ENCODE measurements around the gene COL28A1. TPM values are rescaled to one million over a fixed set of nuclear protein-coding genes. Genes with fewer than 3 reads are reported as not detected.

COL28A1 gene
- polyA plus RNA-seq (2011; rRNA removed) = 0.04 and 0.11 TPM in 2 replicates
- 0.09 and 0.21 TPM in 2 replicates for polyA minus RNA-seq (2011; rRNA and poly(A)+ RNA removed)

DNA sequence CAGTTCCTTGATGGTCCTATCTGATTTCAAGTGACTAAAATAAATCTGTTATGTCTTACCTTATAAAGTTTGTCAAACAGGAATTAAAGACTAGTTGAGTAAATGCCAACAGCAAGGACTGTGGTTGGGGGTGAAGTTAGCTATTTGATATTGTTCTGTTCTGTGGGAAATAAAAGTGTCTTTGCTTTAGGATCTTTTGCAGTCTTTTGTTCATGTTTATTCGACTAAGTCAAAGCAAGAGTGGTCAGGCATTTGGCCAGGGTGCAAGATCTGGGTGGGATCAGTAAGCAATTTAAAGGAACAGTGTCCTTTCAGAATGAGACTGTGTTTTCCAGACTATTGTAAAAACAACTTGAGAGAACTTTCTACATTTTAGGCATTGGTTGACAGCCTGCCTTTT, at the start of gene COL28A1:
Gene COL28A1 (minus strand): TSS at position 183 of the 400 bp plus-strand sequence. CDS start 2,998 bp downstream, outside the sequence.
- no peaks in the 10 kb centered on the region for H3K27me3 ChIP-seq (ENCODE audit: control insufficient read depth, insufficient read depth, low read length)
- ChIA-PET CTCF (interaction anchor here (10.9 kb wide), 1 partner anchor 111 kb away, joined by 163 read pairs; no protein-coding TSS in a partner anchor), POLR2A (no interaction called here)
- TF ChIP-seq, protein P1, sequence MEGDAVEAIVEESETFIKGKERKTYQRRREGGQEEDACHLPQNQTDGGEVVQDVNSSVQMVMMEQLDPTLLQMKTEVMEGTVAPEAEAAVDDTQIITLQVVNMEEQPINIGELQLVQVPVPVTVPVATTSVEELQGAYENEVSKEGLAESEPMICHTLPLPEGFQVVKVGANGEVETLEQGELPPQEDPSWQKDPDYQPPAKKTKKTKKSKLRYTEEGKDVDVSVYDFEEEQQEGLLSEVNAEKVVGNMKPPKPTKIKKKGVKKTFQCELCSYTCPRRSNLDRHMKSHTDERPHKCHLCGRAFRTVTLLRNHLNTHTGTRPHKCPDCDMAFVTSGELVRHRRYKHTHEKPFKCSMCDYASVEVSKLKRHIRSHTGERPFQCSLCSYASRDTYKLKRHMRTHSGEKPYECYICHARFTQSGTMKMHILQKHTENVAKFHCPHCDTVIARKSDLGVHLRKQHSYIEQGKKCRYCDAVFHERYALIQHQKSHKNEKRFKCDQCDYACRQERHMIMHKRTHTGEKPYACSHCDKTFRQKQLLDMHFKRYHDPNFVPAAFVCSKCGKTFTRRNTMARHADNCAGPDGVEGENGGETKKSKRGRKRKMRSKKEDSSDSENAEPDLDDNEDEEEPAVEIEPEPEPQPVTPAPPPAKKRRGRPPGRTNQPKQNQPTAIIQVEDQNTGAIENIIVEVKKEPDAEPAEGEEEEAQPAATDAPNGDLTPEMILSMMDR (IDR thresholded peaks at IDR 0.05; ENCODE audit: insufficient read depth, low read depth, low read length) = no peak
- DNase-seq (ENCODE audit: low read depth) = no peak
- no peak within 1 kb of the TSS for H3K4me3 ChIP-seq (ENCODE audit: low read depth, low read length)
- no peaks in the 10 kb centered on the region for H3K36me3 ChIP-seq (ENCODE audit: control insufficient read depth, insufficient read depth, low read length)

DNA sequence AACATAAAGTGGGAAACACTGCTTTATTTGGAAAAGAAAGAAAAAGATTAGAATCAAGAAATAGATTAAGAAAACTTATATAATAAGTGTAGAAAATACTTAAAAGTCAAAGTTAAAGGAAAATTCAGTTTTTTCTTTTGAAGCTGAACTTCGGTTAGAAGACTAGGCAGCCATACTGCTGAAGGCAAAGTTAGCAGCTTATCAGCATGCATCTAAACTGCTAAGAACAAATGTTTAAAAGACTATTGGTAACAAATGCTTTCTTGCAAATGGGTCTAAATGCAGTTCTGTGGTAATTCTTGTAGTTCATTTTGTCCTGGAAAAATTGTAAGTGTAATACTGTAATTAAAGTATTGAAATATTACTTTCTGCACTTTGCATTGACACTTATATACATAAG, 49.0 kb upstream of the COL28A1 start:
- peaks cover 1% of the 10 kb centered on the region; the same call in 1 of the 2 replicates for H3K36me3 ChIP-seq (ENCODE audit: control insufficient read depth, insufficient read depth, low read length)
- ChIA-PET POLR2A (no interaction called here), CTCF (no interaction called here)
- no peak for DNase-seq (ENCODE audit: low read depth)
- no peak overlapping the region for H3K4me3 ChIP-seq (ENCODE audit: low read depth, low read length)
- TF ChIP-seq, protein P1 (IDR thresholded peaks at IDR 0.05; ENCODE audit: insufficient read depth, low read depth, low read length) = no peak
- no peaks in the 10 kb centered on the region for H3K27me3 ChIP-seq (ENCODE audit: control insufficient read depth, insufficient read depth, low read length)

DNA sequence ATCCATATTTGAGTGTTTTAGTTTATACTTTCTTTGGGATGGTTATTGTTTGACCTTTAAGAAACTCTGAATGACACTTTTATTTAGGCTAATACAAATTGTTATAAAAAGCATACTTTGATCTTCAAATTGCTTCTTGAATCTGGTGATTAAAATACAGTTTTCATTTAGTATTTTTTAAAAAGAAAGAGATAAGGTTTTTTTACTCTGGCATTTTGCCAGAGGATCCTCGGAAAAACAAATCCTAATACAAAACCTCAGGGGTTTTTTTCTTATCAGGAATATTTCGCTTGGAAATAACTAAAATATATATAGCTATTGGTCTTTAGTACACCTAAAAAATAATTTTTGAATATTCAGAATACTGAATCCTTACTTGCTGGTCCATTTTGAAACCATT, 48.1 kb upstream of the COL28A1 start:
- Histone ChIP-seq H3K27me3 (ENCODE audit: control insufficient read depth, insufficient read depth, low read length) (no peaks in the 10 kb centered on the region), H3K4me3 (ENCODE audit: low read depth, low read length) (no peak overlapping the region), H3K36me3 (ENCODE audit: control insufficient read depth, insufficient read depth, low read length) (peaks cover 1% of the 10 kb centered on the region; the same call in 1 of the 2 replicates)
- TF ChIP-seq, protein P1 (IDR thresholded peaks at IDR 0.05; ENCODE audit: insufficient read depth, low read depth, low read length) = no peak
- CTCF ChIA-PET = interaction anchor here (1.9 kb wide), 1 partner anchor 12 kb away, joined by 6 read pairs; no protein-coding TSS in a partner anchor
- no peak for DNase-seq (ENCODE audit: low read depth)
- POLR2A ChIA-PET = no interaction called here

DNA sequence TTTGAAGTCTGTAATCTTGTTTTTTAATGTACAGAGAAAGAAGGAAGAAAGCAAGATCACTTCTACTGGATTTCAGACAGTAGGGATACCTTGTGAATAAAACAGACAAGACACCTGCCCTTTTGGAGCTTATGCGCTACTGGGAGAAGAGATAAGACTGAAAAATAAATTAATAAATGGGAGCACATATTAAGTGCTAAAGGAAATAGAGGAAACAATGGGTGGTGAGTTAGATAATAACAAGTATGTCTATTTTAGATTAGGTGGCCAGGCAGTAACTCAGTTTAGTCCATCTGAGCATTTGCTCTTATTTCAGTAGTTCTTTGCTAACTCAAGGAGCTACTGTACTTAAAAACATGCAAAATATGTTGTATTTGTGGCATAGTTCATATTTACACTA, 46.9 kb upstream of the COL28A1 start:
- no peak overlapping the region for H3K4me3 ChIP-seq (ENCODE audit: low read depth, low read length)
- H3K27me3 ChIP-seq (ENCODE audit: control insufficient read depth, insufficient read depth, low read length) = no peaks in the 10 kb centered on the region
- DNase-seq (ENCODE audit: low read depth) = no peak
- CTCF ChIA-PET = interaction anchor here (1.9 kb wide), 1 partner anchor 13 kb away, joined by 6 read pairs; no protein-coding TSS in a partner anchor
- TF ChIP-seq, protein P1 (IDR thresholded peaks at IDR 0.05; ENCODE audit: insufficient read depth, low read depth, low read length) = no peak
- H3K36me3 ChIP-seq (ENCODE audit: control insufficient read depth, insufficient read depth, low read length) = peaks cover 1% of the 10 kb centered on the region; the same call in 1 of the 2 replicates
- POLR2A ChIA-PET = no interaction called here

DNA sequence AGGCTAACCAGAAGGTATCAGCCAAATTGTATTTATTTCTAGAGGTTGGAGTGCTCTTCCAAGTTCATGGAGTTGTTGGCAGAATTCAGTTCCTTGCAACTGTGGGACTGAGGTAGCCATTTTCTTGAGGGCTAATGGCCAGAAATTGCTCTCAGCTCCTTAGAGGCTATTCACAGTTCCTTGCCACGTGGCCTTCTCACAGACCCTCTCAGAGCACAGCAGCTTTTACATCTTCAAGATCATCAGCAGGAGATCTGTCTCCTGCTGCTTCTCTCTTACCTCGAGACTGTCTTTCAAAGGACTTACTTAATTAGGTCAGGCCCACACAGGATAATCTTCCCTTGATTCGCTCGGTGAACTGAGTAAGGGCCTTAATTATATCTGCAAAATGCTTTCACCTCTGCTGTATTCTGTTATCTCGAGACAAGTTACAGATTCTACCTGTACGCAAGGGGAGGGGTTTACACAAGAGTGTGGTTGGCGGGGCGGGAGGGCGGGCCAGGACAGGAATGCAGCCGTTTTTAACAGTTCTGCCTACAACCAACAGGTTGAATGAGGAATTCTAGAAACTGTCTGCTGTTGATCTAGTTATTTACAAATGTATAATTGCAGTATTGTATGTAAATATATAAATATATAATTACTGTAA, 46.0 kb upstream of the COL28A1 start:
- no peak for DNase-seq (ENCODE audit: low read depth)
- ChIA-PET CTCF (no interaction called here), POLR2A (no interaction called here)
- H3K4me3 ChIP-seq (ENCODE audit: low read depth, low read length) = no peak overlapping the region
- TF ChIP-seq, protein P1 (IDR thresholded peaks at IDR 0.05; ENCODE audit: insufficient read depth, low read depth, low read length) = no peak
- H3K27me3 ChIP-seq (ENCODE audit: control insufficient read depth, insufficient read depth, low read length) = no peaks in the 10 kb centered on the region
- H3K36me3 ChIP-seq (ENCODE audit: control insufficient read depth, insufficient read depth, low read length) = peaks cover 1% of the 10 kb centered on the region; the same call in 1 of the 2 replicates

Data from BJ (cell line).